B cell (primary cell): ENCODE data around the gene PFKP. TPM values are rescaled to one million over a fixed set of nuclear protein-coding genes. Genes with fewer than 3 reads are reported as not detected.

ENCODE experiments used
- ATAC-seq: fragments of 200-7000 bp; cut with Tn5 transposase; one replicate; pipeline ENCODE4 v1.10.0; 2021; ENCODE audit warnings: low read depth, mild to moderate bottlenecking, moderate number of reproducible peaks, moderate library complexity
- CTCF ChIA-PET: fragments of 350-600 bp; sonication (Branson Sonifier 250); formaldehyde crosslinking; loops from one replicate; lab custom pipeline; 2021; ENCODE audit warnings: antibody characterized with exemption, inconsistent platforms; lab: Charles Lee
- POLR2A ChIA-PET: fragments of 350-600 bp; sonication (Branson Sonifier 250); formaldehyde crosslinking; loops from one replicate; lab custom pipeline; 2021; ENCODE audit warnings: antibody characterized with exemption; lab: Charles Lee
- DNase-seq: peaks from one replicate; pipeline ENCODE4 v3.0.0; 2013
- H2AFZ ChIP-seq: 2 replicates; pipeline ENCODE4 v1.6.1; 2012; ENCODE audit warnings: mild to moderate bottlenecking, low read depth, low read length; ENCODE audit not compliant: insufficient read depth, poor library complexity, severe bottlenecking
- H3K27ac ChIP-seq, 2 donors: 1 replicate in 1 of 2; 2 replicates in 1 of 2; pipeline ENCODE4 v1.5.1; 2012 to 2013; ENCODE audit warnings: low read length in 2 of 2, mild to moderate bottlenecking in 2 of 2, moderate library complexity in 1 of 2
- H3K27me3 ChIP-seq, 4 experiments: fragments of 200-600 bp in 1 of 4; sonication (generic) in 1 of 4; replicated peaks in 1 of 4; 1 replicate in 2 of 4; 2 replicates in 2 of 4; pipeline versions ENCODE4 v1.6.1 to v1.7.0; 2013 to 2016; ENCODE audit warnings: low read length in 3 of 4, mild to moderate bottlenecking in 2 of 4, mixed read lengths in 1 of 4, moderate library complexity in 1 of 4; ENCODE audit not compliant: insufficient read depth in 4 of 4, control insufficient read depth in 3 of 4; ENCODE audit errors: control extremely low read depth in 1 of 4
- H3K36me3 ChIP-seq, 2 experiments: replicated peaks in 1 of 2; 1 replicate in 1 of 2; 2 replicates in 1 of 2; pipeline versions ENCODE4 v1.6.1 to v1.7.1; 2013; ENCODE audit warnings: low read length in 1 of 2; ENCODE audit not compliant: insufficient read depth in 2 of 2, control insufficient read depth in 1 of 2; ENCODE audit errors: control extremely low read depth in 1 of 2, extremely low read depth in 1 of 2
- H3K4me1 ChIP-seq, 2 donors: fragments of 200-600 bp in 1 of 2; sonication (generic) in 1 of 2; 1 replicate in 1 of 2; 2 replicates in 1 of 2; pipeline versions ENCODE4 v1.5.1 to v1.6.1; 2013 to 2017; ENCODE audit warnings: low read length in 2 of 2; ENCODE audit not compliant: control insufficient read depth in 2 of 2, insufficient read depth in 2 of 2
- H3K4me2 ChIP-seq: replicated peaks from 2 replicates; pipeline ENCODE3; 2012; ENCODE audit warnings: mild to moderate bottlenecking, low read depth, low read length; ENCODE audit not compliant: poor library complexity, severe bottlenecking
- H3K4me3 ChIP-seq, 5 experiments: fragments of 200-600 bp in 1 of 5; sonication (generic) in 1 of 5; 1 replicate in 3 of 5; 2 replicates in 2 of 5; pipeline versions ENCODE4 v1.5.1 to v1.7.0; 2011 to 2016; ENCODE audit warnings: low read length in 4 of 5, mild to moderate bottlenecking in 4 of 5, low read depth in 2 of 5, control low read depth in 1 of 5, moderate library complexity in 1 of 5; ENCODE audit not compliant: insufficient read depth in 1 of 5; ENCODE audit errors: control extremely low read depth in 1 of 5, extremely low read depth in 1 of 5
- H3K79me2 ChIP-seq: fragments of 200-600 bp; sonication (generic); one replicate; pipeline ENCODE4 v1.6.0; 2016; ENCODE audit warnings: low read length; ENCODE audit not compliant: control insufficient read depth, insufficient read depth
- H3K9ac ChIP-seq: fragments of 200-600 bp; sonication (generic); 2 replicates; pipeline ENCODE4 v1.6.1; 2017; ENCODE audit warnings: mild to moderate bottlenecking, low read length, moderate library complexity
- H3K9me3 ChIP-seq, 3 donors: one replicate each; pipeline versions ENCODE4 v1.6.1 to v1.7.1; 2013; ENCODE audit warnings: low read length in 2 of 3; ENCODE audit not compliant: control insufficient read depth in 2 of 3, insufficient read depth in 1 of 3; ENCODE audit errors: control extremely low read depth in 1 of 3
- H4K20me1 ChIP-seq: 2 replicates; pipeline ENCODE4 v1.6.0; 2012; ENCODE audit warnings: mild to moderate bottlenecking, low read length; ENCODE audit not compliant: insufficient read depth, control insufficient read depth, poor library complexity, severe bottlenecking
- H3K27ac Mint-ChIP-seq: one replicate; pipeline ENCODE4 v1.8.0; 2021; ENCODE audit warnings: mixed read lengths
- H3K27me3 Mint-ChIP-seq: one replicate; pipeline ENCODE4 v1.8.0; 2021; ENCODE audit warnings: mixed read lengths
- H3K4me1 Mint-ChIP-seq: one replicate; pipeline ENCODE4 v1.8.0; 2021; ENCODE audit warnings: mixed read lengths
- H3K4me3 Mint-ChIP-seq: one replicate; pipeline ENCODE4 v1.8.0; 2021; ENCODE audit warnings: mixed read lengths
- H3K9me3 Mint-ChIP-seq: one replicate; pipeline ENCODE4 v1.8.0; 2022; ENCODE audit warnings: mixed read lengths; ENCODE audit not compliant: insufficient read depth
- EZH2 ChIP-seq: IDR thresholded peaks from 2 replicates; pipeline ENCODE4 v1.6.1; 2012; ENCODE audit warnings: borderline replicate concordance, low read depth, mild to moderate bottlenecking, moderate library complexity, low read length; ENCODE audit not compliant: insufficient read depth, poor library complexity, severe bottlenecking
- WGBS: methylation state at CpG from one replicate; pipeline ENCODE4 v1.1.5; 2013; ENCODE audit warnings: missing lambda C conversion rate; ENCODE audit not compliant: insufficient coverage; 5-methylcytosine and 5-hydroxymethylcytosine counted together
- intact Hi-C: fragments of 100-400 bp; cut with micrococcal nuclease; formaldehyde crosslinking; loops from one replicate; pipeline ENCODE4 v1.10.0; 2022
- polyA plus RNA-seq: library from polyadenylated mRNA; depleted of rRNA; stranded (reverse); fragments of >200 nt; gene quantifications from 2 replicates; pipeline ENCODE4 v1.2.3, GENCODE V29; 2012
- total RNA-seq, 2 donors: library from RNA; stranded (reverse); fragments of 120-200 nt in 1 of 2; gene quantifications; 1 replicate in 1 of 2; 2 replicates in 1 of 2; pipeline versions ENCODE4 v1.2.3 to v1.2.4, GENCODE V29; 2013 to 2022
- TF ChIP-seq, protein P1 (sequence below): fragments of 200-600 bp; IDR thresholded peaks from one replicate; pipeline ENCODE4 v1.8.0; 2022; ENCODE audit warnings: antibody characterized with exemption, mild to moderate bottlenecking

The PFKP gene
- total and polyA plus RNA-seq, 2 donors (not counting 1 experiment from before 2014, with no cell fraction given): 41.4 to 54.3 TPM

GRCh38 chr10:3167611-3168330, 100.4 kb downstream of the PFKP start:
- Histone ChIP-seq H3K4me1 (peaks cover 7 to 10% of the 10 kb centered on the region in 2 donors), H3K9ac (no peak overlapping the region), H2AFZ (no peak overlapping the region), H4K20me1 (no peaks in the 10 kb centered on the region), H3K4me3 (no peak overlapping the region), H3K79me2 (peaks cover 30% of the 10 kb centered on the region), H3K36me3 (peaks cover 3 to 66% of the 10 kb centered on the region in 2 experiments), H3K9me3 (no peaks in the 10 kb centered on the region), H3K4me2 (no peak overlapping the region), H3K27me3 (no peaks in the 10 kb centered on the region), H3K27ac (no peak overlapping the region)
- H3K4me3 Mint-ChIP-seq: no peak overlapping the region
- no peaks in the 10 kb centered on the region for H3K27me3 Mint-ChIP-seq
- POLR2A ChIA-PET: no interaction called here
- TF ChIP-seq EZH2: no peak
- TF ChIP-seq, protein P1, sequence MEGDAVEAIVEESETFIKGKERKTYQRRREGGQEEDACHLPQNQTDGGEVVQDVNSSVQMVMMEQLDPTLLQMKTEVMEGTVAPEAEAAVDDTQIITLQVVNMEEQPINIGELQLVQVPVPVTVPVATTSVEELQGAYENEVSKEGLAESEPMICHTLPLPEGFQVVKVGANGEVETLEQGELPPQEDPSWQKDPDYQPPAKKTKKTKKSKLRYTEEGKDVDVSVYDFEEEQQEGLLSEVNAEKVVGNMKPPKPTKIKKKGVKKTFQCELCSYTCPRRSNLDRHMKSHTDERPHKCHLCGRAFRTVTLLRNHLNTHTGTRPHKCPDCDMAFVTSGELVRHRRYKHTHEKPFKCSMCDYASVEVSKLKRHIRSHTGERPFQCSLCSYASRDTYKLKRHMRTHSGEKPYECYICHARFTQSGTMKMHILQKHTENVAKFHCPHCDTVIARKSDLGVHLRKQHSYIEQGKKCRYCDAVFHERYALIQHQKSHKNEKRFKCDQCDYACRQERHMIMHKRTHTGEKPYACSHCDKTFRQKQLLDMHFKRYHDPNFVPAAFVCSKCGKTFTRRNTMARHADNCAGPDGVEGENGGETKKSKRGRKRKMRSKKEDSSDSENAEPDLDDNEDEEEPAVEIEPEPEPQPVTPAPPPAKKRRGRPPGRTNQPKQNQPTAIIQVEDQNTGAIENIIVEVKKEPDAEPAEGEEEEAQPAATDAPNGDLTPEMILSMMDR: no peak
- H3K27ac Mint-ChIP-seq: no peak overlapping the region
- 100% methylated on average over 16 of the region's 21 CpGs for WGBS
- no peaks in the 10 kb centered on the region for H3K9me3 Mint-ChIP-seq
- intact Hi-C loops: no loop called here
- CTCF ChIA-PET: no interaction called here
- H3K4me1 Mint-ChIP-seq: peaks cover 9% of the 10 kb centered on the region
- no peak for DNase-seq
- no peak for ATAC-seq

DNA sequence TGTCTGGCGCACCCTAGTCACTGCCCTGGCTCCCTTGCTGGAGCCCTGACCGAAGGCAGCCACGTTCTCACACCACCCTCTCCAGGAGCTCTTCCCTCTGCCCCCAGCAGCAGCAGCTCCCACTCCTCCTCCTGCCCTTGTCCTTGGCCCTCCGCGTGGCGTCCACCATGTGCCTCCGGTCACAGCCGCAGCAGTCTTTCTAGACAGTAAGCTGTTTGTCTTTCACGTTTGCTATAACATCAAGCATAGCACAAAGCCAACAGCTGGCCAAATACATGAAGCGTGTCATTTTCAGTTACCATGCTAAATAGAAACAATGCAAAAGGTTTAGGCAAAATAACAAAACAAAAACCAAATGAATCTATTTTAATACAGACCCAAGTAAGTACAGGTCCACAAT, 101.9 kb downstream of the PFKP start:
- CTCF ChIA-PET: no interaction called here
- no peaks in the 10 kb centered on the region for H3K9me3 Mint-ChIP-seq
- POLR2A ChIA-PET: no interaction called here
- Histone ChIP-seq H3K9ac (no peak overlapping the region), H4K20me1 (no peaks in the 10 kb centered on the region), H3K9me3 (peaks cover 0 to 8% (median 0%) of the 10 kb centered on the region in 3 donors), H3K79me2 (peaks cover 30% of the 10 kb centered on the region), H2AFZ (no peak overlapping the region), H3K27ac (no peak overlapping the region), H3K4me1 (peaks cover 7 to 17% of the 10 kb centered on the region in 2 donors), H3K36me3 (peaks cover 0 to 55% of the 10 kb centered on the region in 2 experiments), H3K4me3 (no peak overlapping the region), H3K4me2 (no peak overlapping the region), H3K27me3 (no peaks in the 10 kb centered on the region)
- H3K27ac Mint-ChIP-seq: no peak overlapping the region
- no peak for TF ChIP-seq EZH2
- TF ChIP-seq, protein P1: no peak
- DNase-seq: no peak
- 88% methylated on average over 10 of the region's 10 CpGs for WGBS
- ATAC-seq: no peak
- no peak overlapping the region for H3K4me3 Mint-ChIP-seq
- H3K4me1 Mint-ChIP-seq: peaks cover 16% of the 10 kb centered on the region
- intact Hi-C loops: no loop called here
- H3K27me3 Mint-ChIP-seq: no peaks in the 10 kb centered on the region
